Spleen (tissue), 13 donors: Measurements from ENCODE around the gene PALM3. TPM values are rescaled to one million over a fixed set of nuclear protein-coding genes. Genes with fewer than 3 reads are reported as not detected.
A peak's percentile ranks its signal among the peaks of the same experiment; 100 is the strongest.

Experiments used
- DNase-seq: peaks from one replicate; pipeline ENCODE4 v3.0.0-alpha.2; 2020
- H3K27ac ChIP-seq, 8 donors: fragments of 200-600 bp; sonication (generic) in 7 of 8; 1 replicate in 4 of 8; 2 replicates in 4 of 8; pipeline versions ENCODE4 v1.5.0 to v1.8.0; 2016 to 2021; ENCODE audit warnings: inconsistent platforms in 4 of 8, mild to moderate bottlenecking in 4 of 8, moderate library complexity in 1 of 8
- H3K27me3 ChIP-seq, 7 donors: fragments of 200-600 bp; sonication (generic) in 6 of 7; replicated peaks in 1 of 7; 1 replicate in 4 of 7; 2 replicates in 3 of 7; pipeline versions ENCODE4 v1.5.0 to v1.8.0; 2016 to 2021; ENCODE audit warnings: inconsistent platforms in 3 of 7, mild to moderate bottlenecking in 1 of 7
- H3K36me3 ChIP-seq, 6 donors: fragments of 200-600 bp; sonication (generic) in 5 of 6; 1 replicate in 4 of 6; 2 replicates in 2 of 6; pipeline versions ENCODE4 v1.5.0 to v1.8.0; 2016 to 2021; ENCODE audit warnings: inconsistent platforms in 2 of 6
- H3K4me1 ChIP-seq, 6 donors: fragments of 200-600 bp; sonication (generic) in 5 of 6; 1 replicate in 3 of 6; 2 replicates in 3 of 6; pipeline versions ENCODE4 v1.5.0 to v1.8.0; 2016 to 2021; ENCODE audit warnings: inconsistent platforms in 3 of 6
- H3K4me3 ChIP-seq, 8 donors: fragments of 200-600 bp; sonication (generic) in 7 of 8; 1 replicate in 4 of 8; 2 replicates in 4 of 8; pipeline versions ENCODE4 v1.5.0 to v1.8.0; 2016 to 2021; ENCODE audit warnings: inconsistent platforms in 4 of 8, mild to moderate bottlenecking in 4 of 8, moderate library complexity in 2 of 8
- H3K9me3 ChIP-seq, 8 donors: fragments of 200-600 bp; sonication (generic) in 7 of 8; 1 replicate in 4 of 8; 2 replicates in 4 of 8; pipeline versions ENCODE4 v1.5.0 to v1.8.0; 2016 to 2021; ENCODE audit warnings: inconsistent platforms in 4 of 8
- POLR2A ChIP-seq, 3 donors: fragments of 450-650 bp; IDR thresholded peaks; one replicate each; pipeline ENCODE4 v1.5.1; 2017; ENCODE audit warnings: antibody characterized with exemption in 3 of 3, mild to moderate bottlenecking in 1 of 3
- POLR2AphosphoS5 ChIP-seq, 3 donors: sonication (generic); formaldehyde crosslinking; IDR thresholded peaks; one replicate each; pipeline ENCODE4 v1.5.1; 2017; ENCODE audit warnings: antibody characterized with exemption in 3 of 3
- WGBS, 5 donors: extraction: QIAGEN DNeasy Blood & Tissue Kit in 3 of 5; methylation state at CpG; one replicate each; pipeline versions ENCODE4 v1.1.5 to v1.1.7; 2013 to 2018; 5-methylcytosine and 5-hydroxymethylcytosine counted together
- intact Hi-C: fragments of 100-400 bp; cut with DNase I; formaldehyde crosslinking; loops from one replicate; pipeline ENCODE4 v1.15.0; 2023; ENCODE audit warnings: low total_unique reads
- long read RNA-seq, 2 donors: transcript quantifications; one replicate each; lab custom pipeline, GENCODE V29; 2026
- polyA plus RNA-seq, 3 donors: library from polyadenylated mRNA; stranded (reverse); fragments of 200-250 nt; gene quantifications; one replicate each; pipeline ENCODE4 v1.2.1, GENCODE V29; 2013
- total RNA-seq, 7 donors: library from RNA; depleted of rRNA in 3 of 7; stranded (reverse); fragments of >200 nt in 3 of 7; fragmentation: NEBNext Ultra II Directional in 4 of 7; extraction: Animal tissue kit (Norgen Biotek cat#: 25700) in 4 of 7; gene quantifications; one replicate each; pipeline versions ENCODE4 v1.1.0 to v1.2.1, GENCODE V29; 2016 to 2021
- TF ChIP-seq, protein P1 (sequence below), 11 experiments: fragments of 200-600 bp in 7 of 11; fragments of 450-650 bp in 4 of 11; sonication (generic) in 4 of 11; IDR thresholded peaks in 8 of 11; conservative IDR thresholded peaks in 3 of 11; 1 replicate in 7 of 11; 2 replicates in 4 of 11; pipeline versions ENCODE4 v1.4.0 to v1.8.0; 2016 to 2021; ENCODE audit warnings: antibody characterized with exemption in 11 of 11, inconsistent platforms in 4 of 11, mild to moderate bottlenecking in 1 of 11
- donor health status: healthy with polysubstance abuse.
- donor health status: DM: no; HTN: no; CAD: no; lungs with moderate emphysema.
- donor health status: DM: no; HTN: no; CAD: no.
- donor health status: Bipolar disorder and iron deficiency.
- donor health status: healthy.
- donor health status: DM: no; HTN: no; CAD: no.
- donor health status: DM: yes; HTN: yes; CAD: no.

The PALM3 gene, protein sequence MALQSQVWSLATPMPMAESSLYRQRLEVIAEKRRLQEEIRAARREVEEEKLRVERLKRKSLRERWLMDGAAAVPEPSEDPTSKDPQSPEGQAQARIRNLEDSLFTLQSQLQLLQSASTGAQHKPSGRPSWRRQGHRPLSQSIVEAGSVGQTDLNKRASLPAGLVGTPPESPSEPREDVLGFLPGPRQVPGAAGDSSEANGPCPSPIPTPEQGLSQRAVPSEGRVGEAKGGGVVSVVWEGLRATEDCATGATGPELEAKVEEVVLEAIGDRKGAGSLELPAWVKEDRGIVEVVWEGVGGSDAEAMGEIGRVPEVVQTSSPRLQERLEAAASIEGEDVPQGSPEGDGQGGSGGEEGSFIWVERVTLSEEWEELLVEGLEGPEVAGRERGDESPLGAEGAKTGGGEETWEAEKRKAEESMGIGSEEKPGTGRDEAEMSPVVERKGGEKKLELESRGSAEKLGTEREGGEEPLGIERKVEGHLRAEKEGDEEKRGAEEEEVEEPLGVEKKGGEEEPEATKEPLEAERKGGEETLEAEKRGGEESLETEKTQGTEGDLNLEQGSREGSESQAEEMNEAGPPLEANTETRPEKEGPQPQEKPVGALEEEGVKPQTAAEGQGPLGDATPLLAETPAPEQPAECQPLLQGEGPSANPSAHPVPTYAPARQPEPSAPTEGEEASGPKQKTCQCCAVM
- total RNA-seq: not detected
- polyA plus RNA-seq: under 1 TPM; 0.02 to 0.32 (median 0.05) TPM
- long read RNA-seq, donor 1: 0 reads
- long read RNA-seq, donor 2: 0 reads

DNA sequence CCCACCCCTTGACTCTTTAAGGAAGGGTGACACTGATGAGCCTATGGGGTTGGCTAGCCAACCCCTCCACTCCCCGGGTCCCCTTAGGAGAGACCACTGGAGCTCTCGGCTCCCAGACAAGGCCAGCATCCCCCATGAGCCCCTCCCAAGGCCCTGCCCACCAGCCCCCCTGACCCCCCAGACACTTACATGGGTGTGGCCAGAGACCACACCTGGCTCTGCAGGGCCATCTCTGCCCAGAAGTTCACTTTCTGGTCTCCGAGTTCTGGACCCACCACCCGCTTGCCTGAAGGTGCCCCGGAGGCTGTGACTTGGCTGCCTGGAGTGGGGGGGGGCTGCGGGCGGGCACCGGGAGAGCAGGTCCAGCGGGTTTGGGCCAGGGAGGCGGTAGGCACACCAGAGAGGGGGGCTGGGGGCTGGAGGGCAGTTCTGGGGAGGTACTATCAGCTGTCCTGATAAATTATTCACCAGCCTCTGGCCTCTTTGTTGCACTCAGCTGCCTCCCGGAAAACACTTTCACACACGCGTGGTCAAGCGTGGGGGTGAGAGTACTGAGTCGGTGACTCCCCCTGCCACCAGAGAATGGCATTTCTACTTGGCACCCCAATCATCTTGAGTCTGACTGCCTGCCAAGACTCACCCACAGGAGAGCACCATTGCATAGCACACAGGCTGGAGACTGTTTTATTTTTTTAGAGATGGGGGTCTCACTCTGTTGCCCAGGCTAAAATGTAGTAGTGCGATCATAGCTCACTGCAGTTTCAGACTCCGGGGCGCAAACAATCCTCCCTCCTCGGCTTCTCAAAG, at the start of gene PALM3:
PALM3 (minus strand) TSS at position 326 of the 807 bp plus-strand sequence; CDS start at position 230, 96 bp downstream.
- intact Hi-C loops: no loop called here
- no peak for DNase-seq
- Histone ChIP-seq H3K4me3 (no peak within 1 kb of the TSS), H3K4me1 (peaks cover 0 to 24% (median 17%) of the 10 kb centered on the region in 6 donors), H3K9me3 (no peaks in the 10 kb centered on the region), H3K36me3 (no peaks in the 10 kb centered on the region), H3K27ac (no peak within 1 kb of the TSS), H3K27me3 (peaks cover 0 to 68% (median 39%) of the 10 kb centered on the region in 7 donors)
- 64 to 80% (median 73%) methylated on average over 11 to 19 of the region's 19 CpGs for WGBS, 5 donors
- TF ChIP-seq POLR2A (IDR thresholded peaks at IDR 0.05) (no peak), POLR2AphosphoS5 (IDR thresholded peaks at IDR 0.05) (no peak)
- TF ChIP-seq, protein P1, sequence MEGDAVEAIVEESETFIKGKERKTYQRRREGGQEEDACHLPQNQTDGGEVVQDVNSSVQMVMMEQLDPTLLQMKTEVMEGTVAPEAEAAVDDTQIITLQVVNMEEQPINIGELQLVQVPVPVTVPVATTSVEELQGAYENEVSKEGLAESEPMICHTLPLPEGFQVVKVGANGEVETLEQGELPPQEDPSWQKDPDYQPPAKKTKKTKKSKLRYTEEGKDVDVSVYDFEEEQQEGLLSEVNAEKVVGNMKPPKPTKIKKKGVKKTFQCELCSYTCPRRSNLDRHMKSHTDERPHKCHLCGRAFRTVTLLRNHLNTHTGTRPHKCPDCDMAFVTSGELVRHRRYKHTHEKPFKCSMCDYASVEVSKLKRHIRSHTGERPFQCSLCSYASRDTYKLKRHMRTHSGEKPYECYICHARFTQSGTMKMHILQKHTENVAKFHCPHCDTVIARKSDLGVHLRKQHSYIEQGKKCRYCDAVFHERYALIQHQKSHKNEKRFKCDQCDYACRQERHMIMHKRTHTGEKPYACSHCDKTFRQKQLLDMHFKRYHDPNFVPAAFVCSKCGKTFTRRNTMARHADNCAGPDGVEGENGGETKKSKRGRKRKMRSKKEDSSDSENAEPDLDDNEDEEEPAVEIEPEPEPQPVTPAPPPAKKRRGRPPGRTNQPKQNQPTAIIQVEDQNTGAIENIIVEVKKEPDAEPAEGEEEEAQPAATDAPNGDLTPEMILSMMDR (IDR thresholded peaks at IDR 0.05 in 8 of 11, conservative IDR thresholded peaks at IDR 0.05 in 3 of 11): no peak

DNA sequence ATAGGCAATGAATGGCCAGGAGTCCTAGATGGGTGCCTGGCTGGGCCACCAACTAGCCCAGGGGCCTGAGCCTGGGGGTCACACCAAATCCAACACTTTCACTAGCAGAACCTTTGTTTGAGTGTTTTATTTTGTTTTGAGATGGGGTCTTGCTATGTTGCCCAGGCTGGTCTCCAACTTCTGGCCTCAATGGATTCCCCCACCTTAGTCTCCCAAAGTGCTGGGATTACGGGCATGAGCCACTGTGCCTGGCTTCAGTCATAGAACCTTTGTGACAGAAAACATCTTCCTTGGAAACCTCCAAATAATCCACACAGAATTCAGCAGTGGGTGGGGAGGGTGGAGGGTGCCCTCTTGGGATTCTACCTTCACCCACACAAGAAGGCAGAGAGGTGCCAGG, 49.6 kb upstream of the PALM3 start:
- Histone ChIP-seq H3K4me1 (peaks cover 27 to 97% (median 66%) of the 10 kb centered on the region in 6 donors), H3K9me3 (no peaks in the 10 kb centered on the region), H3K36me3 (peaks cover 0 to 38% (median 10%) of the 10 kb centered on the region in 6 donors), H3K27me3 (no peaks in the 10 kb centered on the region), H3K4me3 (peak overlapping the region in 7 of 8 donors; percentile 8 to 67 (median 38)), H3K27ac (peak overlapping the region in 7 of 8 donors; percentile 85 to 99 (median 93))
- WGBS, 5 donors: 81 to 88% (median 83%) methylated on average over 1 of the region's 1 CpG
- TF ChIP-seq, protein P1 (IDR thresholded peaks at IDR 0.05 in 8 of 11, conservative IDR thresholded peaks at IDR 0.05 in 3 of 11): no peak
- TF ChIP-seq POLR2A (IDR thresholded peaks at IDR 0.05): no peak
- no peak for TF ChIP-seq POLR2AphosphoS5 (IDR thresholded peaks at IDR 0.05)
- DNase-seq: no peak
- intact Hi-C loops: no loop called here

DNA sequence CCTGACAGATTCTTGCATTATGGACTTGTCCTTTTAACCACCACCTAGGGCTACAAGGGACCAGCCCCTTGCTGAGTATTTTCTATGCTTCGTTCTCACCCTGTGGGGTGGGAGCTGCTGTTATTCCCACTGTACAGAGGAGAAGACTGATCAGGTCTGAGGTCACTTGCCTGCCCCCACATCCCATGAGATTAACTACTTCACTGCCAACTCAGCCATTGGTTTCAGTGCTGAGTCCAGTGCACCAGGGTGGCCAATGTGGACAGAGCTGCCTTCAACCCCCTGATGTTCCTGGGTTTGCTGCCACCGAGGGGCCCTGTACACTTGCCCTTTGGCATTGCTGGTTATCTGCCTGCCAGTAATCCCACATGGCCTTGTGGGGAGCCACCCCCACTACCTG, 48.8 kb upstream of the PALM3 start:
- Histone ChIP-seq H3K4me1 (peaks cover 19 to 88% (median 58%) of the 10 kb centered on the region in 6 donors), H3K27me3 (no peaks in the 10 kb centered on the region), H3K36me3 (peaks cover 0 to 46% (median 18%) of the 10 kb centered on the region in 6 donors), H3K9me3 (no peaks in the 10 kb centered on the region), H3K27ac (peak overlapping the region in 5 of 8 donors; percentile 90 to 99 (median 97)), H3K4me3 (peak overlapping the region in 4 of 8 donors; percentile 18 to 67 (median 54))
- TF ChIP-seq POLR2AphosphoS5 (IDR thresholded peaks at IDR 0.05) (no peak), POLR2A (IDR thresholded peaks at IDR 0.05) (no peak)
- TF ChIP-seq, protein P1 (IDR thresholded peaks at IDR 0.05 in 8 of 11, conservative IDR thresholded peaks at IDR 0.05 in 3 of 11): no peak
- intact Hi-C loops: no loop called here
- WGBS, 5 donors: 56 to 77% (median 70%) methylated on average over 2 of the region's 2 CpGs
- no peak for DNase-seq
